T-helper 2 cell treated with Interferon-gamma antibody and Interleukin-4, amounts not matched to agents 5 μg/mL and 100 μg/mL, for 36 hours (primary cell): Measurements from ENCODE around the gene RPL28.
A peak's percentile ranks its signal among the peaks of the same experiment; 100 is the strongest.

Experiments used
- DNase-seq: peaks from one replicate; pipeline ENCODE4 v3.0.0; 2021; ENCODE audit warnings: low spot score
- H3K27ac Mint-ChIP-seq: one replicate; pipeline ENCODE4 v1.8.0; 2021; ENCODE audit warnings: mild to moderate bottlenecking, mixed read lengths
- H3K27me3 Mint-ChIP-seq: one replicate; pipeline ENCODE4 v1.8.0; 2021; ENCODE audit warnings: low read depth, mixed read lengths
- H3K36me3 Mint-ChIP-seq: one replicate; pipeline ENCODE4 v1.8.0; 2021; ENCODE audit warnings: low read depth, mixed read lengths
- H3K4me1 Mint-ChIP-seq: one replicate; pipeline ENCODE4 v1.8.0; 2021; ENCODE audit warnings: low read depth, mixed read lengths
- H3K4me3 Mint-ChIP-seq: one replicate; pipeline ENCODE4 v1.8.0; 2022; ENCODE audit warnings: mild to moderate bottlenecking, moderate library complexity, mixed read lengths
- H3K9me3 Mint-ChIP-seq: one replicate; pipeline ENCODE4 v1.8.0; 2021; ENCODE audit warnings: mixed read lengths

The RPL28 gene

DNA sequence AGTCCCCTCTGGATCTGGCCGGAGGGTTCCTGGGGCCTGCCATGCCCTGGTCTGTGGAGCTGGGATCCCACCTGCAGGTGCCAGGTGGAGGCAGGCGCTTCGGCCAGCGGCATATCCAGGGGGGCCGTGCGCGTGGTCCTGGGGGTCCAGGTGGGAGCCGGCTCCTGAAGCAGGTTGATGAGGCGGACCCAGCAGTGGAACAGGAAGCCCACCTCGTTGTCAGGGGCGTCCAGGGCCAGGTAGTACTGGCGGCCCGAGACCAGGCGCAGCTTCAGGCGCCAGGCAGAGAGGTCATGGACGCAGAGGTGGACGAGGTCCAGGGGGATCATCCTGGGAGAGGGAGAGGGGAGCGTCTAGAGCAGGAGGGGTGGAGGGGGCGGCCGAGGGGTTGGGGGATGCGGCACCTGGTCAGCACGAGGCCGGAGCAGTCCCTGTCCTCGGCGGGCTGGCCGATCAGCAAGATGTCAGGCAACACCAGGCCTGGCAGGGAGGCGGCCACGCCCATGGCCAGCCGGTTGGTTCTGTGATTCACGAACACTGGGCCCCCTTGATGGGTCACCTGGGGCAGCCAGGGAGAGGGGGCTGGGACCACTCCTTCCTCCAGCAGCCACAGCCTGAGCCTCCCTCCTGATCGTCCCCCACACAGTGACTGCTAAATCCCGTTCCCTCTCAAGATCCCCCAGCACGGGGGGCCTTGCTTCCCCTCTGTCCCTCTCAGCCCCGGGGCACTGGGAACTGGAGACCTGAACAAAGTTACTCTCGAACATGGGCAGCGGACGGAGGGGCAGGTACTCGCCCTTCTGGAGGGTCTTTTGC lies 23.4 kb upstream of the RPL28 start:
- DNase-seq, result no peak
- Mint-ChIP-seq H3K4me1 (no peaks in the 10 kb centered on the region), H3K36me3 (no peaks in the 10 kb centered on the region), H3K27me3 (peaks cover 6% of the 10 kb centered on the region), H3K4me3 (no peak overlapping the region), H3K9me3 (no peaks in the 10 kb centered on the region), H3K27ac (no peak overlapping the region)

DNA sequence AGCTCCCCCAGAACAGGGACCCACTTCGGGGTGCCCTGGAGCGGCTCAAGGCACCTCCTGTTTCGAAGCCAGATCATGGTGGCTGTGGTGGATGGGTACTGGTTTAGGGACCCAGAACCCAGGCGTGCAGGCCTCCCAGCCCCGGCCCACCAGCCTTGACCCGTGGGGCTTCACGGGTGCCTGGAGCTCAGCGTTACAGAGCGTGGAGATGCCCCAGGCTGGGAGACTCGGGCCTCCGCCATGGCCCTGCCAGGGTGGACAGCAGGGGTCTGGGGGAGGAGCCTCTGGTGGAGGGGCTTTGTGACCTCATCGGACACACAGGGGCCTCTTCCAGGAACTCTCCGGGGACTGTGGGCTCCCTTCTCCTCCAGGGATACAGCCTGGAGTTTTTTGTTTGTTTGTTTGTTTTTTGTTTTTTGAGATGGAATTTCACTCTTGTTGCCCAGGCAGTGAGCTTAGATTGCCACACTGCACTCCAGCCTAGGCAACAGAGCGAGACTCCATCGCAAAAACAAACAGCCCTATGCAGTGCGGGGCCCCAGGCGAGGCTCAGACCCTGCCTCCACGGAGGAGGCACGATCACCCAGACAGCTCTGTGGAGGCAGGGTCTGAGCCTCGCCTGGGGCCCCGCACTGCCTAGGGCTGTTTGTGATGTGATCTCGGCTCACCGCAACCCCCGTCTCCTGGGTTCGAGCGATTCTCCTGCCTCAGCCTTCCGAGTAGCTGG lies 22.6 kb upstream of the RPL28 start, which contains the start of gene GARIN5B:
TSS of gene GARIN5B (minus strand) at position 271 of the 727 bp plus-strand sequence. CDS start at position 77, 194 bp downstream.
- no peaks in the 10 kb centered on the region for H3K4me1 Mint-ChIP-seq
- H3K27ac Mint-ChIP-seq, result no peak within 1 kb of the TSS
- H3K9me3 Mint-ChIP-seq, result no peaks in the 10 kb centered on the region
- no peaks in the 10 kb centered on the region for H3K36me3 Mint-ChIP-seq
- DNase-seq, result no peak
- H3K27me3 Mint-ChIP-seq, result peaks cover 10% of the 10 kb centered on the region
- no peak within 1 kb of the TSS for H3K4me3 Mint-ChIP-seq

DNA sequence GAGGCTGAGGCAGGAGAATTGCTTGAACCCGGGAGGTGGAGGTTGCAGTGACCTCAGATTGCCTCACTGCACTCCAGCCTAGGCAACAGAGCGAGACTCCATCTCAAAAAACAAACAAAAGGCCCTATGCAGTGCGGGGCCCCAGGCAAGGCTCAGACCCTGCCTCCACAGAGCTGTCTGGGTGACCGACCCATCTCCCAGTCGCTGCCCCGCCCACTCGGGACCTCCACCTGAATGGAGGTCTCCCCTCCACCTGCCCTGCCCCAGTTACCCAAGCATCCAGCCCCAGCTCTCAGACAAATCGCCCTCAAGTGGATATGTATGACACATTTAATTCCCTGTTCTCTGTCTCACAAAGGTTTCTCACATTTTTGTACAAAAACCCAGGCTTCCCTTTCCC lies 20.5 kb upstream of the RPL28 start:
- Mint-ChIP-seq H3K4me3 (no peak overlapping the region), H3K27me3 (peaks cover 23% of the 10 kb centered on the region), H3K27ac (no peak overlapping the region), H3K36me3 (no peaks in the 10 kb centered on the region), H3K4me1 (no peaks in the 10 kb centered on the region), H3K9me3 (no peaks in the 10 kb centered on the region)
- DNase-seq, result no peak

- no peak overlapping the region for H3K27ac Mint-ChIP-seq
- no peaks in the 10 kb centered on the region for H3K4me1 Mint-ChIP-seq
- H3K4me3 Mint-ChIP-seq, result no peak overlapping the region
- peaks cover 29% of the 10 kb centered on the region for H3K27me3 Mint-ChIP-seq
- no peaks in the 10 kb centered on the region for H3K36me3 Mint-ChIP-seq
- DNase-seq, result no peak
- no peaks in the 10 kb centered on the region for H3K9me3 Mint-ChIP-seq
These were observed 19.8 kb upstream of the RPL28 start for GRCh38 chr19:55365964-55366363.

DNA sequence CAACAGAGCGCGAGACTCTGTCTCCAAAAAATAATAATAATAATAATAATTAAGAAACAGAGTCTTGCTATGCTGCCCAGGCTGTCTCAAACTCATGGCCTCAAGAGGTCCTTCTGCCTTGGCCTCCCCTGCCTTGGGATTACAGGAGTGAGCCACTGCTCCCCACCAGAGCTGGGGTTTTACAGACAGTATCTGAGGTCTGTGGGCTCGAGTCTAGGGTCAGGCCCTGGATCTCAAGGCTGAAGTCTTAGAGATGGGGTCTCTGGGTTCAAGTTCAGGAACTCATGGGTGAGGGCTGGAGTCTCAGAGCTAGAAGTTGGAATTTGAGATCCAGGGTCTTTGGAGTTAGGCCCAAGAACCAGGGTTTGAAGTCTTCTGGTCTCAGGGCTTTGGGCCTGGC lies 18.9 kb upstream of the RPL28 start:
- no peaks in the 10 kb centered on the region for H3K4me1 Mint-ChIP-seq
- H3K27me3 Mint-ChIP-seq, result peaks cover 37% of the 10 kb centered on the region
- H3K27ac Mint-ChIP-seq, result no peak overlapping the region
- H3K9me3 Mint-ChIP-seq, result no peaks in the 10 kb centered on the region
- H3K36me3 Mint-ChIP-seq, result no peaks in the 10 kb centered on the region
- H3K4me3 Mint-ChIP-seq, result no peak overlapping the region
- DNase-seq, result no peak

DNA sequence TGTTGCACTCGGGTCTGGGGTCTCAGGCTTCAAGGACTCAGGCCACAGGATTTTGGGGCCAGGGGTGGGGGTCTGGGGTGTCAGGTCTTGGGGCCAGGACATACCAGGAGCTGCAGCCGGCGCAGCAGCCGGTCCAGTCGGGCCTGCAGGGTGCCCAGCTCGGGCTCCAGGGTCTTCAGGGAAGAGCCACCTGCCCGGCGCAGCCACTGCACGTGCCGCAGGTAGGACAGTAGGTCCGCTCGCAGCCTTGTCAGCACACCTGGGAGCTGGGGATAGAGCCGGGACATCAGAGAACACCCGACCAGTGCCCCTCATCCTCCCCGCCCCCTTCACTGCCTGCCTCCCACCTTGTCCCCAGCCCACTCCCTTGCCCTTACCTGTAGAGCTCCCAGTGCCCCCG lies 17.6 kb upstream of the RPL28 start:
- no peaks in the 10 kb centered on the region for H3K9me3 Mint-ChIP-seq
- H3K36me3 Mint-ChIP-seq, result no peaks in the 10 kb centered on the region
- H3K27ac Mint-ChIP-seq, result no peak overlapping the region
- no peaks in the 10 kb centered on the region for H3K4me1 Mint-ChIP-seq
- H3K4me3 Mint-ChIP-seq, result no peak overlapping the region
- peaks cover 41% of the 10 kb centered on the region for H3K27me3 Mint-ChIP-seq
- no peak for DNase-seq

GRCh38 chr19:55368701-55369563 lies 16.8 kb upstream of the RPL28 start:
- Mint-ChIP-seq H3K4me3 (no peak overlapping the region), H3K36me3 (no peaks in the 10 kb centered on the region), H3K4me1 (no peaks in the 10 kb centered on the region), H3K27ac (no peak overlapping the region), H3K9me3 (no peaks in the 10 kb centered on the region), H3K27me3 (peaks cover 48% of the 10 kb centered on the region)
- DNase-seq, result peak; percentile 29

GRCh38 chr19:55369653-55370304 lies 16.0 kb upstream of the RPL28 start:
- no peaks in the 10 kb centered on the region for H3K9me3 Mint-ChIP-seq
- H3K4me1 Mint-ChIP-seq, result no peaks in the 10 kb centered on the region
- peak overlapping the region; percentile 52 for H3K27ac Mint-ChIP-seq
- H3K27me3 Mint-ChIP-seq, result peaks cover 48% of the 10 kb centered on the region
- no peaks in the 10 kb centered on the region for H3K36me3 Mint-ChIP-seq
- no peak for DNase-seq
- H3K4me3 Mint-ChIP-seq, result peak overlapping the region; percentile 38

- Mint-ChIP-seq H3K4me3 (peak within 1 kb of the TSS; percentile 38), H3K27ac (peak within 1 kb of the TSS; percentile 52)
These were observed 15.3 kb upstream of the RPL28 start, which contains the start of gene IL11 for GRCh38 chr19:55370305-55370988. Gene IL11 (minus strand): TSS chr19:55370463. CDS start chr19:55370310, 153 bp downstream.

GRCh38 chr19:55372316-55373081 lies 13.2 kb upstream of the RPL28 start:
- Mint-ChIP-seq H3K27ac (no peak overlapping the region), H3K9me3 (no peaks in the 10 kb centered on the region), H3K36me3 (no peaks in the 10 kb centered on the region), H3K27me3 (peaks cover 44% of the 10 kb centered on the region), H3K4me1 (no peaks in the 10 kb centered on the region), H3K4me3 (no peak overlapping the region)
- DNase-seq, result no peak

More at GRCh38 chr19:55370305-55370988, 15.3 kb upstream of the RPL28 start, which contains the start of gene IL11:
- no peak for DNase-seq
- Mint-ChIP-seq H3K27me3 (peaks cover 48% of the 10 kb centered on the region), H3K36me3 (no peaks in the 10 kb centered on the region), H3K9me3 (no peaks in the 10 kb centered on the region), H3K4me1 (no peaks in the 10 kb centered on the region)

DNA sequence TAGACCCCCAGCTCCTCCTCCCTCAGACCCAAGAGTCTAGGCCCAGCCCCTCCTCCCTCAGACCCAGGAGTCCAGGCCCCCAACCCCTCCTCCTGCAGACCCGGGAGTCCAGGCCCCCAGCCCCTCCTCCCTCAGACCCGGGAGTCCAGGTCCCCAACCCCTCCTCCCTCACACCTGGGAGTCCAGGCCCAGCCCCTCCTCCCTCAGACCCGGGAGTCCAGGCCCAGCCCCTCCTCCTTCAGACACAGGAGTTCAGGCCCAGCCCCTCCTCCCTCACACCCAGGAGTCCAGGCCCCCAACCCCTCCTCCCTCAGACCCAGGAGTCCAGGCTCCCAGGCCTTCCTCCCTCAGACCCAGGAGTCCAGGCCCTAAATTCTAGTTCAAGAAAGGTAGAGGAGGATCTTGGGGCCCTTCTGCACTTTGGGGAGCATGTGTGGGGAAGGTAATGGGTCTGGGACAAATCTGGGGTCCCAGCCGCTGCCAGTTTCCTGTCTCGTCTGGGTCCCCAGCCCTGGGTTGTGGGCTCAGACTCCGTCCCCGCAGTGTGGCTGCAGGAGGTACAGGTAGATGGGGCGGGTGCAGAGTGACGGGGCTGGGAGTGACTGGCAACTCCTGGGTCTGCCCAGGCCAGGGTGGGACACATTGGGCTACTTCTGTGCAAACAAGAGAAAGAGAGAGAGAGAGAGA lies 12.3 kb upstream of the RPL28 start:
- Mint-ChIP-seq H3K27ac (no peak overlapping the region), H3K27me3 (peaks cover 36% of the 10 kb centered on the region), H3K4me3 (no peak overlapping the region), H3K9me3 (no peaks in the 10 kb centered on the region), H3K36me3 (no peaks in the 10 kb centered on the region), H3K4me1 (no peaks in the 10 kb centered on the region)
- DNase-seq, result no peak
